Transverse colon (tissue), 4 donors: Measurements from ENCODE around the gene SH2B3. TPM values are rescaled to one million over a fixed set of nuclear protein-coding genes. Genes with fewer than 3 reads are reported as not detected.

Source experiments
- DNase-seq: peaks from one replicate; pipeline ENCODE4 v3.0.0-alpha.2; 2019
- H3K27ac ChIP-seq, 4 donors: fragments of 200-600 bp; sonication (generic); 2 replicates each; pipeline ENCODE4 v1.5.1; 2016 to 2018; ENCODE audit warnings: inconsistent platforms in 4 of 4
- H3K27me3 ChIP-seq: fragments of 200-600 bp; sonication (generic); 2 replicates; pipeline ENCODE4 v1.5.1; 2017; ENCODE audit warnings: inconsistent platforms
- H3K36me3 ChIP-seq, 4 donors: fragments of 200-600 bp; sonication (generic); 2 replicates each; pipeline ENCODE4 v1.5.1; 2017 to 2019; ENCODE audit warnings: inconsistent platforms in 4 of 4
- H3K4me1 ChIP-seq, 4 donors: fragments of 200-600 bp; sonication (generic); 2 replicates each; pipeline ENCODE4 v1.5.1; 2017 to 2020; ENCODE audit warnings: inconsistent platforms in 4 of 4
- H3K4me3 ChIP-seq, 4 donors: fragments of 200-600 bp; sonication (generic); 1 replicate in 1 of 4; 2 replicates in 3 of 4; pipeline versions ENCODE4 v1.5.1 to v1.6.1; 2017 to 2019; ENCODE audit warnings: inconsistent platforms in 4 of 4
- H3K9me3 ChIP-seq, 2 donors: fragments of 200-600 bp; sonication (generic); 2 replicates each; pipeline ENCODE4 v1.5.1; 2017 to 2019; ENCODE audit warnings: inconsistent platforms in 2 of 2
- EP300 ChIP-seq: sonication (generic); formaldehyde crosslinking; IDR thresholded peaks from one replicate; pipeline ENCODE4 v1.6.1; 2017; ENCODE audit warnings: antibody characterized with exemption, low read depth
- POLR2A ChIP-seq: fragments of 450-650 bp; IDR thresholded peaks from one replicate; pipeline ENCODE4 v1.6.1; 2016; ENCODE audit warnings: antibody characterized with exemption, mild to moderate bottlenecking, moderate library complexity
- POLR2AphosphoS5 ChIP-seq, 3 donors: sonication (generic); formaldehyde crosslinking; IDR thresholded peaks; one replicate each; pipeline ENCODE4 v1.6.1; 2016; ENCODE audit warnings: antibody characterized with exemption in 3 of 3
- WGBS, 2 donors: methylation state at CpG; one replicate each; pipeline ENCODE4 v1.1.5; 2018; ENCODE audit warnings: low coverage in 1 of 2; 5-methylcytosine and 5-hydroxymethylcytosine counted together
- in situ Hi-C, 4 donors: fragments of 200-750 bp; cut with MboI; loops; one replicate each; pipeline versions ENCODE4 v1.15.0 to v1.15.1; 2017; ENCODE audit warnings: low sequenced_read_pairs in 3 of 4, low pct_ligation_motif_present in 1 of 4, low pct_unique_long_range_greater_than_20kb in 1 of 4
- intact Hi-C: fragments of 100-400 bp; cut with DNase I; formaldehyde crosslinking; loops from one replicate; pipeline ENCODE4 v1.15.1; 2023; ENCODE audit warnings: low total_unique reads
- total RNA-seq, 4 donors: library from RNA; depleted of rRNA; stranded (reverse); fragments of >200 nt; gene quantifications; one replicate each; pipeline ENCODE4 v1.1.0, GENCODE V29; 2016
- TF ChIP-seq, protein P1 (sequence below), 5 experiments: fragments of 200-600 bp in 3 of 5; fragments of 450-650 bp in 2 of 5; sonication (generic) in 3 of 5; IDR thresholded peaks; 1 replicate in 2 of 5; 2 replicates in 3 of 5; pipeline ENCODE4 v1.5.1; 2016 to 2017; ENCODE audit warnings: antibody characterized with exemption in 5 of 5, inconsistent platforms in 3 of 5, mild to moderate bottlenecking in 2 of 5, moderate library complexity in 1 of 5

SH2B3 gene
- total RNA-seq, 4 donors from 2014 or later: 22.3 to 99.1 (median 43.6) TPM

DNA sequence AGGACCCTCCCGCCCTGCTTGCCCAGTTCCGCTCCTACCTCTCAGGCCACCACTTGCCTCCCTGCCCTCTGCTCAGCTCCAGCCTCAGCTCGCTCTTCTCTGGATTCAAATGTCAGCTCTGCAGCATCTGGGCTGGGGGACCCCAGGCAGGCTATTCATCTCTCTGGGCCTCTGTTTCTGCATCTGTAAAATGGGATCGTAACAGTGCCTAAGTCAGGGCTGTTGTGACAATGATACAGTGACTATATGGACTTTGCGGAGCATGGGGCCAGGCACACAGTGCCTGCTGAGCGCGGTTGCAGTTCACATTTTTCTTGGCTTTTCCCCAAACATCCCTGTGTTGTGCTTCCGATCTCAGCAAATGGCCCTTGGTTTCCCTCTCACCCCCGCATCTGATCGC lies 39.6 kb upstream of the SH2B3 start:
- 96 to 100% methylated on average over 5 to 10 of the region's 10 CpGs for WGBS, 2 donors

GRCh38 chr12:111366583-111366982 lies 39.1 kb upstream of the SH2B3 start:
- no peak for DNase-seq
- WGBS, 2 donors: 97% methylated on average over 2 of the region's 2 CpGs; no CpG with 5 or more reads in 1 of the 2 donors
- intact Hi-C loops: no loop called here
- in situ Hi-C loops: no loop called here
- H3K9me3 ChIP-seq: no peaks in the 10 kb centered on the region
- TF ChIP-seq, protein P1, sequence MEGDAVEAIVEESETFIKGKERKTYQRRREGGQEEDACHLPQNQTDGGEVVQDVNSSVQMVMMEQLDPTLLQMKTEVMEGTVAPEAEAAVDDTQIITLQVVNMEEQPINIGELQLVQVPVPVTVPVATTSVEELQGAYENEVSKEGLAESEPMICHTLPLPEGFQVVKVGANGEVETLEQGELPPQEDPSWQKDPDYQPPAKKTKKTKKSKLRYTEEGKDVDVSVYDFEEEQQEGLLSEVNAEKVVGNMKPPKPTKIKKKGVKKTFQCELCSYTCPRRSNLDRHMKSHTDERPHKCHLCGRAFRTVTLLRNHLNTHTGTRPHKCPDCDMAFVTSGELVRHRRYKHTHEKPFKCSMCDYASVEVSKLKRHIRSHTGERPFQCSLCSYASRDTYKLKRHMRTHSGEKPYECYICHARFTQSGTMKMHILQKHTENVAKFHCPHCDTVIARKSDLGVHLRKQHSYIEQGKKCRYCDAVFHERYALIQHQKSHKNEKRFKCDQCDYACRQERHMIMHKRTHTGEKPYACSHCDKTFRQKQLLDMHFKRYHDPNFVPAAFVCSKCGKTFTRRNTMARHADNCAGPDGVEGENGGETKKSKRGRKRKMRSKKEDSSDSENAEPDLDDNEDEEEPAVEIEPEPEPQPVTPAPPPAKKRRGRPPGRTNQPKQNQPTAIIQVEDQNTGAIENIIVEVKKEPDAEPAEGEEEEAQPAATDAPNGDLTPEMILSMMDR (IDR thresholded peaks at IDR 0.05): no peak
- TF ChIP-seq POLR2A (no peak), POLR2AphosphoS5 (IDR thresholded peaks at IDR 0.05) (no peak), EP300 (no peak)
- H3K36me3 ChIP-seq: peaks cover 0 to 3% (median 0%) of the 10 kb centered on the region in 4 donors
- H3K27ac ChIP-seq: no peak overlapping the region
- H3K4me3 ChIP-seq: no peak overlapping the region
- no peaks in the 10 kb centered on the region for H3K27me3 ChIP-seq
- peaks cover 7 to 24% (median 20%) of the 10 kb centered on the region in 4 donors for H3K4me1 ChIP-seq

More for the DNA sequence above, 39.6 kb upstream of the SH2B3 start:
- in situ Hi-C loops: no loop called here
- H3K4me1 ChIP-seq: peaks cover 7 to 24% (median 20%) of the 10 kb centered on the region in 4 donors
- H3K36me3 ChIP-seq: peaks cover 0 to 3% (median 0%) of the 10 kb centered on the region in 4 donors
- H3K9me3 ChIP-seq: no peaks in the 10 kb centered on the region
- DNase-seq: no peak
- no peaks in the 10 kb centered on the region for H3K27me3 ChIP-seq
- intact Hi-C loops: no loop called here
- no peak overlapping the region for H3K4me3 ChIP-seq
- TF ChIP-seq POLR2A: no peak
- TF ChIP-seq, protein P1 (IDR thresholded peaks at IDR 0.05): no peak
- no peak for TF ChIP-seq EP300
- TF ChIP-seq POLR2AphosphoS5 (IDR thresholded peaks at IDR 0.05): no peak
- no peak overlapping the region for H3K27ac ChIP-seq

- Histone ChIP-seq H3K4me3 (peak overlapping the region in 3 of 4 donors; percentile 71 to 97 (median 76)), H3K27ac (peak overlapping the region; percentile 77 to 89 (median 82)), H3K9me3 (no peaks in the 10 kb centered on the region), H3K27me3 (no peaks in the 10 kb centered on the region), H3K4me1 (peaks cover 7 to 24% (median 20%) of the 10 kb centered on the region in 4 donors), H3K36me3 (peaks cover 0 to 3% (median 0%) of the 10 kb centered on the region in 4 donors)
- peak; percentile 78 for DNase-seq
- in situ Hi-C loops (no loop called here), intact Hi-C loops (no loop called here)
- TF ChIP-seq EP300: no peak
- peak in 2 of 3 donors; percentile 51 to 53 for TF ChIP-seq POLR2AphosphoS5 (IDR thresholded peaks at IDR 0.05)
- peak; percentile 25 for TF ChIP-seq POLR2A
- 30% methylated on average over 7 of the region's 7 CpGs; no CpG with 5 or more reads in 1 of the 2 donors for WGBS, 2 donors
Measured at GRCh38 chr12:111367661-111368221, 38.0 kb upstream of the SH2B3 start.

- peak overlapping the region; percentile 77 to 89 (median 82) for H3K27ac ChIP-seq
- H3K36me3 ChIP-seq: peaks cover 0 to 3% (median 0%) of the 10 kb centered on the region in 4 donors
- no peaks in the 10 kb centered on the region for H3K9me3 ChIP-seq
- peak overlapping the region; percentile 71 to 97 (median 84) for H3K4me3 ChIP-seq
- WGBS, 2 donors: 0% methylated on average over 18 of the region's 18 CpGs; no CpG with 5 or more reads in 1 of the 2 donors
- in situ Hi-C loops (no loop called here), intact Hi-C loops (no loop called here)
- TF ChIP-seq POLR2A: no peak
- TF ChIP-seq, protein P1 (IDR thresholded peaks at IDR 0.05): no peak
- no peaks in the 10 kb centered on the region for H3K27me3 ChIP-seq
- peaks cover 7 to 24% (median 20%) of the 10 kb centered on the region in 4 donors for H3K4me1 ChIP-seq
- peak; percentile 58 for DNase-seq
Measured at GRCh38 chr12:111368291-111368787, 37.4 kb upstream of the SH2B3 start.
